Measurements from ENCODE around the gene GALNT2.

Gene GALNT2

DNA sequence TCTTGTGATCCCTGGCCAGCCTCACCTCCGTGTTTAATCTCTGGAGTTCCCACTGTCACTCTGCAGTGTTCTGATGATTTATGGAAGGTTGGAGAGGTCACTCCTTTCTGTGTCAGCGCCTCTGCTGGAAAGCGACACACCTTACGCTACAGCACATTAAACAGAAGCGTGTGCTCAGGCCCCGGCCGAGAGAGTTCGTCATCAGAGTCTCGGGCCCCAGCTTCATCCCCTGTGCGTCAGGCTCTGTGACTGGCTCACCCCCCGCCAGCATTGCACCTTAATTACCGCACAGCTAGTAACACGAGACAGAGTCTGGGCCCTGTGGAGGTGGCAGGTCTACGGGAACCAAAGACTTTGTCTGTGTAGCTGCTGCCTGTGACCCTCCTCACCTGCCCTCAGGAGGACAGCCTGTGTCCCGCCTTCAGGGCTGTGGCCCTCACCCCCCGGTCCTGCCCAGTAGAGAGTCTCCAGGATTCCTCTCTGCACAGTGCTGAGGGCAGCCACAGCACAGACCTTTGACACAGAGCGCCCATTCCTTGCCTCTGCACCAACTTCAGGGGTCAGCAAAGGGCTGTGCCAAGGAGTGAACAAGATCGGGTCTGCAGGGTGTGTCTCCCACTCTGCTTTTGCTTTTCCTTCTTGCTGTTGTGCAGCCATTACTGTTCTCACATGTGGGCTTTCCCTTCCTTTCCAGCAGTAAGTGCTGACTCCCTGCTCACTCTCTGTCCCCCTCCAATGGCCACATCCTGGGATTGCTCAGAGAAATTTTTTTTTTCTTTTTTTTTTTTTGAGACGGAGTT is 201.5 kb downstream of the GALNT2 start:
- Histone ChIP-seq H3K4me3 (no peak overlapping the region), H4K20me1 (peaks cover 100% of the 10 kb centered on the region), H3K9me3 (no peaks in the 10 kb centered on the region), H3K9ac (no peak overlapping the region), H3K4me2 (peak overlapping the region; percentile 89), H3K27ac (no peak overlapping the region), H3K27me3 (no peaks in the 10 kb centered on the region), H3K36me3 (peaks cover 91% of the 10 kb centered on the region), H3K4me1 (peaks cover 100% of the 10 kb centered on the region)
- TF ChIP-seq Cebpa-rat (IDR thresholded peaks at IDR 0.05): no peak

DNA sequence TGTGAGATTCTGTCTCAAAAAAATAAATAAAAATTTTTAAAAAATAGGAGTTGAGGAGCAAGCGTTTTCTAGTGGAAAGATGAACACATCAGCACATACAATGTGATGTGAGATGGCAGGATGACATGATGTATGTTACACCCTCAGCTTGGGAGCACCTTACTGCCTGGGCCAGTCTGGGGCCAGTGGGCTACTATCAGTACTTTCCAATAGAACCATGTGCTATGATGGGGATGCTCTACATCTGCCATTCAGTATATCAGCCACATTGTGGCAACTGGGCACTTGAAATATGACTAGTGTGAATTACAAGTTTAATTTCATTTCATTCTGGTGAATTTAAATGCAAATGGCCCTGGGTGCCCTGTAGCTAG is 203.1 kb downstream of the GALNT2 start:
- Histone ChIP-seq H3K4me1 (peaks cover 93% of the 10 kb centered on the region), H4K20me1 (peaks cover 94% of the 10 kb centered on the region), H3K9ac (no peak overlapping the region), H3K27me3 (no peaks in the 10 kb centered on the region), H3K36me3 (peaks cover 91% of the 10 kb centered on the region), H3K9me3 (no peaks in the 10 kb centered on the region), H3K27ac (peak overlapping the region; percentile 62), H3K4me3 (0 out of 2 replicates have a peak overlapping the region, but pooled peaks have one; percentile 30), H3K4me2 (peak overlapping the region; percentile 89)
- no peak for TF ChIP-seq Cebpa-rat (IDR thresholded peaks at IDR 0.05)

DNA sequence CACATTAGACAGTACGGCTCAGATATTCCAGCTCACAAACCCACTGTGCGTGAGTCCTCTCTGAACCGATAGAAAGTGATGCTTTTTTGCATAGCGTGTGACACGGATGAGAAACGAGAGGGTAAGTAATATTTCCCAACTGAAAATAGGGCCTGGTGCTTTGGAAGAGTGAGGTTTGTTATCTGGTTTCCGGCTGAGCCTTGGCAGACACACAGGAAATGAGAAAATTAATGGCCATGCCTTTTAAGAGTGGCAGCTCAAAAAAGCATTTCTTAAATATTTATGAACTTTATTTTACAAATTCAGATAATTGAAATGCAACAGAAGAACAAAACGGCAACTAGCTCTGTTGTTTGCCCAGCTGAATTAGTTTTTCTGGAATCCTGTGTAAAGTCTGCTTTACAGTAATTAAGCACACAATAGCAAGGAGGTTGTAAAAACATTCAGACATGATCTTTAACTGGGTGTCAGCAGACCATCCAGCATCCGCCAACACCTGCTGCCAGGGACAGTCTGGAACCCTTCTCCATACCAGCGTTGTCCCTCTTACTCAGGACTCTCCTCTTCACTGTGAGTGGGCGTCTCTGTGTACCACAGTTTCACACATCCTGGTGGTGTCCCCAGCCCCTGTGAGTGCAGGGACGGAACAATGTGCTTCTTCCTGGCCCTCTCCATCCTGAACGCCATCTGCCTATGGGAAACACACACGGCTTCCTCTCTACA is 203.7 kb downstream of the GALNT2 start:
- Histone ChIP-seq H3K9me3 (no peaks in the 10 kb centered on the region), H3K4me3 (0 out of 2 replicates have a peak overlapping the region, but pooled peaks have one; percentile 30), H3K4me2 (peak overlapping the region; percentile 89), H3K4me1 (peaks cover 88% of the 10 kb centered on the region), H3K36me3 (peaks cover 87% of the 10 kb centered on the region), H3K9ac (peak overlapping the region; percentile 3; the same call in 1 of the 2 replicates), H4K20me1 (peaks cover 88% of the 10 kb centered on the region), H3K27me3 (no peaks in the 10 kb centered on the region), H3K27ac (peak overlapping the region; percentile 42; the same call in 1 of the 2 replicates)
- no peak for TF ChIP-seq Cebpa-rat (IDR thresholded peaks at IDR 0.05)

DNA sequence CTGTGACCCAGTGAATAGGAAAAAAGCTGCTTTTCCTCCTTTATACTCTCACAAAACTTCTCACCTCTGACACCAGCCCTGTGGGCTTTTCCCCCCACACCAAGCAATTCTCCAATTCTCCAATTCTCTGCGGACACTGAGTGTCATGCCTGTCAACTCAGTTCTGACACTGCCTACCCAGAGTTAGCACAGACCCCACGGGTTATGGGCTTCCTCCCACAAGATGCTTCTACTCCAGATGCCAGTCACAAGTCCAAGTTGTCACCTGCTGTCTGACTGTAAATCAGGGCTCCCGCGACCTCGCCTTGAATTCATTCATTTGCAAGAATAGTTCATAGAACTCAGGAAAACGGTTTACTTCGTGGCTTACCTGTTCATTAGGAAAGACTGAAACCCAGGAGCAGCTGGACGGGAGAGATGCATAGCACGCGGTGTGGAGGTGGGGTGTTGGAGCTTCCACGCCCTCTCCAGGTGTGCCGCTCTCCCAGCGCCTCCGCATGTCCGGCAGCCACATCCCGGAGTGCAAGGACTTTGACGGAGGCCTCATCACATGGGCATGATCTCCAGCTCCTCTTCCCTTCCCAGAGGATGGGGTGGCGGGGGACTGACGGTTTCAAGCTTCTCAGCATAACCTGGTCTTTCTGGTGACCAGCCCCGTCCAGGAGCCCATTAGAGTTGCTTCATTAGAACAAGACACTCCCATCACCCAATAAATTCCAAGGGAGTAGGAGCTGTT is 204.4 kb downstream of the GALNT2 start:
- no peak overlapping the region for H3K4me3 ChIP-seq
- peak overlapping the region; percentile 89 for H3K4me2 ChIP-seq
- TF ChIP-seq Cebpa-rat (IDR thresholded peaks at IDR 0.05): no peak
- peaks cover 85% of the 10 kb centered on the region for H3K36me3 ChIP-seq
- no peaks in the 10 kb centered on the region for H3K9me3 ChIP-seq
- peaks cover 86% of the 10 kb centered on the region for H3K4me1 ChIP-seq
- no peak overlapping the region for H3K9ac ChIP-seq
- peak overlapping the region; percentile 42; the same call in 1 of the 2 replicates for H3K27ac ChIP-seq
- H3K27me3 ChIP-seq: no peaks in the 10 kb centered on the region
- H4K20me1 ChIP-seq: peaks cover 85% of the 10 kb centered on the region

DNA sequence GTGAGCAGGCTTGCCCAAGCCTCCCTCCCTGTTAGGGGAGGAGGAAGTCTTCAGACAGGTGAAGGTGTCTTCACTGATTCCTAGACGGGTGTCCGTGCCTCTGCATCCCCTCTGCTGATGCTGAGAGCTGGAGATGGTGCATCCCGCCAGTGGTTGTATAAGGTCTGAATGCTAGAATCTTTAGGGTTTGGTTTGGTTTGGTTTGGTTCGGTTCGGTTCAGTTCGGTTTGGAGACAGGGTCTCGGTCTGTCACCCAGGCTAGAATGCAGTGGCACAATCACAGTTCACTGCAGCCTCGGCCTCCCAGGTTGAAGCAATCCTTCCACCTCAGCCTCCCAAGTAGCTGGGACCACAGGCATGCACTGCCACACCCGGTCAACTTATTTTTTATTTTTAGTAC is 205.5 kb downstream of the GALNT2 start:
- Histone ChIP-seq H3K4me1 (peaks cover 86% of the 10 kb centered on the region), H3K4me2 (peak overlapping the region; percentile 40), H3K36me3 (peaks cover 78% of the 10 kb centered on the region)

DNA sequence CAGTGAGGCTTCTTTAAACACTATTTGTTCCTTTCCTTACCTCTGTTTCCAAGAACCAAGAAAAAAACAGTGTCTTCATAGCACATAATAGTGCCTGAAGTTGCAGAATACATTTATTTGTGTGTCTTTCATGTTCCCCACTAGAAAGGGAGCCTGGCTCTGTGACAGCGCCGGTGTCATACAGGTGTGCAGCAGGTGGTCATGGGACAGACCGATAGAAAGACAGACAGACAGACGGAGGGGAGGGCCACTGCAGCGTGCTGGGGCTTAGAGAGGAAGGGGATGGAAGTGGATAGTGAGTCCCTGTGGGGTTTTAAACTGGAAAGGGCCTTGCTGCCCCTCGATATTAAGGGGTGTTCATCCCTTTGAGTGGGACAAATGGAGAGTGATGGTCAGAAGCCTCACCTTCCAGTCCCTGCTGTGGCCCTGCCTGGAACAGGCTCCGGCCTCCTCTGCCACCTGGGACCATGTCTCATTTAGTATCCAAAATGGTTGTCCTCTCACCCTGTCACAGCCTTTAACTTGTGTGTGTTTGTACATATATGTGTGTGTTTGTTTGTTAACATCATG is 206.2 kb downstream of the GALNT2 start:
- Histone ChIP-seq H3K4me3 (no peak overlapping the region), H3K27me3 (no peaks in the 10 kb centered on the region), H3K4me1 (peaks cover 86% of the 10 kb centered on the region), H3K4me2 (peak overlapping the region; percentile 40), H3K9me3 (no peaks in the 10 kb centered on the region), H3K36me3 (peaks cover 71% of the 10 kb centered on the region), H4K20me1 (peaks cover 85% of the 10 kb centered on the region), H3K9ac (no peak overlapping the region; the same call in 1 of the 2 replicates), H3K27ac (no peak overlapping the region)
- no peak for TF ChIP-seq Cebpa-rat (IDR thresholded peaks at IDR 0.05)

More for the DNA sequence above, 205.5 kb downstream of the GALNT2 start:
- Histone ChIP-seq H4K20me1 (peaks cover 85% of the 10 kb centered on the region), H3K9me3 (no peaks in the 10 kb centered on the region), H3K4me3 (no peak overlapping the region), H3K27ac (0 out of 2 replicates have a peak overlapping the region, but pooled peaks have one; percentile 8), H3K27me3 (no peaks in the 10 kb centered on the region), H3K9ac (no peak overlapping the region)
- no peak for TF ChIP-seq Cebpa-rat (IDR thresholded peaks at IDR 0.05)

DNA sequence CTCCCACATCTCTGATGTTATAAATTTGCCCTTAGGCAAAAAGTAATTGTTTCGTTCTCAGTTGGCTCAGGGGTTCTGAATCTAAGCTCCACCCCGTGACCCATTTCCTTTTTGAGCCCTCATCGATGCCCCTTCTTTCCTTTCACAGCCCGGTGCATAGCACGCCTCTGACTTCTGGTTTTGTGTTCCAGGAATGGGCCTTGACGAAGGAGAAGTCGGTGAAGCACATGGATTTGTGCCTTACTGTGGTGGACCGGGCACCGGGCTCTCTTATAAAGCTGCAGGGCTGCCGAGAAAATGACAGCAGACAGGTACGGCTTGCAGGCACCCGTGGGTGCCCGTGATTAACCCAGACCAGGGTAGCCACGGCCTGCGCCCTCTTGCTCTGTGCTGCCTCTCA is 207.2 kb downstream of the GALNT2 start:
- Histone ChIP-seq H3K4me2 (peak overlapping the region; percentile 40), H3K27me3 (no peaks in the 10 kb centered on the region), H4K20me1 (peaks cover 85% of the 10 kb centered on the region), H3K9me3 (no peaks in the 10 kb centered on the region), H3K9ac (no peak overlapping the region), H3K36me3 (peaks cover 71% of the 10 kb centered on the region), H3K4me3 (no peak overlapping the region), H3K27ac (no peak overlapping the region), H3K4me1 (peaks cover 86% of the 10 kb centered on the region)
- TF ChIP-seq Cebpa-rat (IDR thresholded peaks at IDR 0.05): no peak

DNA sequence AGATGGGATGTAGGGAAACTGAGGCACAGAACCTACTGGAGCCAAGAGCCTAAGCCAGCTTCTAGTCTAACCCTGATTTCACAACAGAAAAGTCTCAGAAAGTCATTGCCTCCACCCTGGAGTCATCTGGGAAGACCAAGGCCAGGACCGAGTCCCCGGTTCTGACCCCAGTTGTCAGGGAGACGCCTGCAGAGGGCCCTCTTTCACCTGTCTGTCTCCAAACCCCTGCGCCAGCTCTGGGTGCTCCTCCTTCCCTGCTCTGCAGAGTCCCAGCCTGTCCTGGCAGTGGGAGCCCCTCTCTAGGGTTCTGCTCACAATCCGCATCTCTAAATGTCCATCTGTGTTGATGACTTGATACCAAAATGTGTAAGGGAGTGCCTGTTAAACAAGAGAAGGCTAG is 209.4 kb downstream of the GALNT2 start:
- Histone ChIP-seq H3K27ac (peak overlapping the region; percentile 63), H3K4me2 (peak overlapping the region; percentile 96), H3K4me1 (peaks cover 86% of the 10 kb centered on the region), H4K20me1 (peaks cover 65% of the 10 kb centered on the region), H3K27me3 (no peaks in the 10 kb centered on the region), H3K9me3 (no peaks in the 10 kb centered on the region), H3K4me3 (peak overlapping the region; percentile 1), H3K9ac (peak overlapping the region; percentile 18; the same call in 1 of the 2 replicates), H3K36me3 (peaks cover 77% of the 10 kb centered on the region)
- no peak for TF ChIP-seq Cebpa-rat (IDR thresholded peaks at IDR 0.05)
